Effector CD4-positive, alpha-beta T cell (primary cell): ENCODE measurements around the gene MSI2.

ENCODE experiments used
- DNase-seq: peaks from one replicate; pipeline ENCODE4 v3.0.0-alpha.2; 2020

The MSI2 gene

DNA sequence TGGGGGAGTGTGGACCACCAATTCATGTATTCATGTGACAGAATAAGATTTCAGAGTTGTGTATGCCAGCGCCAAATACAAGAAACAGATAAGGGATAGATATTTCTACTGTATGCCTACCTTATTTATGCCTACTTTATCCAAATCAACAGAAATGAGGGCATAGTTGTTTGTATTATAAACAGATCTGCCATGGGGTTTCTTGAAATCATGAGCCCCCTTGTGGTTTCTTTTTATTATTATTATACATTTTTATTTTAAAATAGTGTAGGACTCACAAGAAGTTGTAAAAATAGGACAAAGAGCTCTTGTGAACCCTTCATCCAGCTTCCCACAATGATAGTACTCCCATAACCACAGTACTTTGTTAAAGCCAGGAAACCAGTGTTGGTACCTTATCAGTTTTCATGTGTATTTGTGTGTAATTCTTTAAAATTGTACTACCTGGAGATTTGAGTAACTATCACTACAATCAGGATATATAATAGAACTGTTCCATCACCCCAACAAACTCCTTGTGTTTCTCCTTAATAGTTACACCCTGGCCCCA lies 259.4 kb downstream of the MSI2 start:
- DNase-seq: no peak

DNA sequence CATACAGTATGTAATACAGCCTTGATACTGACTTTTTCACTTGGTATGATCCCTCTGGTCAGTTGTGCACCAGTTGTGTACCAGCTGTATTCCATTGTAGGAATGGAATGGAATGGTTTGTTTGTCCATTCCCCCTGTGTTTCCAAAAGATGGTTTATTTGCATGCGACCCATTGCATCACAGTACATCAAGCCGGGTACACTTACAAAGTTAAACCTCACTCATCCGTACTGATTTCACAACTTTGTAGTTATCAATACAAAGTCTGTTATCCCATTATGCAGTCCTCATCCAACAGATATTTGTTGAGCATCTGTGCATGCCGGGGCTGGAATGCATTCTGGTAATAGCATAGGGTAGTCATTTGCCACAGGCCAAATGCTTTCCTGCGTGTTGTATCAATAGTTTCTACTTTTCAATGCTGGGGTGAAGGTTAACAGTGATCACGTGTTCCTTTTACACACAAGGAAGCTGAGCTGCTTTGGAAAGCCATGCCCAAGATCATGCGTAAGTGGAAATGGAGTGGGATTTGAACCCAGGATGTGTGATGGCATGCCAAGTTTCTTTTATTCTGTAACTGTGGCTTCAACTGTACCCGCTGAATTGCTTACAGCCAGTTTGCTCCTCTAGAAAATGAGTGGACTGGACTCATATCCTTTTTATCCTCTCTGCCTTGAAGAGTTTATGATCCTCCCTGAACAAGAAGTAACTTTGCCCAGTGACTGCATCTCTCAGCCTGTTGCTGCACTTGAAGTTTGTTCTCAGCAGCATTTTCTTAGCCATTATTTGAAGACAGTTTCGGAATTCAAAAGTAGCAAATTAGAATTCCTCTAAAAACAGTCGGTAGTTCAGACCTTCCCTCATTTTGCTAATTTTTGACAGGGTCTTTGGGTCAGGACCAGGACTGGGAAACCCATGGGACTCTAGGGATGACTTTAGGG lies 260.2 kb downstream of the MSI2 start:
- DNase-seq: no peak

DNA sequence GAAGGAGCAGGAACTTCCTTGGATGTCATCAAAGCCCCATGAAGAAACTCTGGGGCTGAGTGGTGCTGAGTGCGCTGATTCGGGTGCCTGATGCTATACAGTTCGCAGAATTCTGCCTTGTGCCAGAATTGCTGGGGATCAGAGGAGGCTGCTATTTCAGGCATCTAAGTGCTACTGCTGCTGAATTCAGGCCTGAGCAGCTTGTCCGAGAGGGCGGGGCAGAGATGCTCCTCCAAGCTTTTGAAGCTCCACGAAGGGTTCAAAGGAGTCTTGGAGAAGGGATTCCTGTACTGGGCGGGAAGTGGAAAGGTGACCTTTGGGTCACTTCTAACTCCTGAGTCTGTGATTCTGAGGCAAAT lies 260.9 kb downstream of the MSI2 start:
- no peak for DNase-seq

DNA sequence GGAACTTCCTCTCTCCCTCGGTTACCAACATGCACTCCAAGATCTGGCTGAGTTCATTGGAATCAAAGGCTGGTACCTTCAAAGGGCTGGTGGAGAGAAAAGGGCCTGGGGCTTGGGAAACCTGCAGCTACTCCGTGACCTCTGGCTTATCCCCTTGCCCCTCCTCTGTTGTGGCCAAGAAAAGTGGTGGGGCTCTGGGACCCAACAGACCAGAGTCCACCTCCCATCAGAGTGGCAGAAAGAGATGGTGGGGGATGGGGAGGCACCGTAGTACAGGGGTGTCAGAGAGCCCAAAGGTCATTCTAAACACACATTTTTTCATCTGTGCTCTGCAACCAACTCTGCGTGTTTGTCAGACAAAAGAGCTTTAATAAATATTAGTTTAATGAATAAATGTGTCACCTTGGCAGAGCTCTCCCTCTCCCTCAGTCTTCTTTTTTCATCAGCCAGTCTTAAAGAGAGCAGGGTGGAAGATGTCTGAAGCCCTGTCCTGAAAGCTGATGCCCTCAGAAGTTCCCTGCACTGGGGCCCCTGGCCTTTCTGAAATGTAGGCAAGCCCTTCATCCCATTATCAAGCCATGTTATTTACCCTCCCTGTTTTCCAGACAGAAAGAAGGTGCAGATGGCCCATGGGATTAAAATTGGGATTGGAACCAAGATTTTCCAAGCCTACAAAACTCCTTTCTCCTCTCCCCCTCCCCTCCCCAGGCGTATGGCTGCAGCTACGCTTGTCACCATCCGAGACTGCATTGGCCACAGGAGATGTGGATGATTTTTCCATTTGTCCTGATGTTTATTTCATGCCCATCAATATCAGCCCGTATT lies 261.5 kb downstream of the MSI2 start:
- no peak for DNase-seq

DNA sequence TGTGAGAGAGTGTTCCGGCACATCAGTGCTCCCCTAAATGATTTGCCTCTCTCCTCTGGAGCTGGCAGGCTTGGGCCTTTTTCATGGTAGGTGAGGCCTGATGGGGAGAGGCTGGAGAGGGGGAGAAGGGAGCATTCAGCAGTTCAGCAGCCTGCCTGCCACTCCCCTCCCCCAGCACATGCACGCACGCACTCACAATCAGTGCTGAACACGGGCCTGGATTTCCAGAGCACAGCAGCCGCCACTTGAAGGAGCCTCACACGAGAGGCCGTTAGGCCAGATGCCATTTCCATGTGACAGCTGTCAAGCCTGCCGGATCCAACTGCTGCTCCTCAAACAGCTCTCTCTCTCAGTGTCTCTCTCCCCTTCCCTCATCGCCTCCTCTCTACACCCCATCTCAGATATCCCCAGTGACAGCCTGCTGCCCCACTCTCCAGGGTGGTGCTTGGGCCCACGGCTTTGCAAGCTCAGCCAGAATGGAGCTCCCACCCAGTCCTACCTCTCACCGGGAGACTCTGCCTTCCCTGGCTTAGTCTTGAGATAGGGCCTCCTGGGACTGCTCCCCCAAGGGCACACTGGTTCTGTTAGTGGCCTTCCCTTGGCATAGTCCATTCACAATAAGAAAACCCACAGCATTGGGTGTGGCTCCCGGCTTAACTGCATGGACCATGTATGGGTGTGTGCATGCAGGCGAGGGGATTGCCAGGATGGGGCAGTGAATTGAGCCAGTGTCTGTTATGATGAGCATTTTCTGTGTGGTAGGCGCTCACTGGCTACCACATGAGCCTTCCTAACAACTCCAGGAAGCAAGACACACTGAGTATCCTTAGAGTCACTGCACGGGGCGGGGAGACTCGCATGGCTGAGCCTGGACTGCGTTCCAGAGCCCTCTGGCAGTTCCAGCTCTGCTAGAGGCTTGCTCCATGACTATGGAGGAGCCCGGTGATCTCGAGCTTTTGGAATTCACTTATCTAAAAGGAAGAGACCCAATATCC lies 262.6 kb downstream of the MSI2 start:
- DNase-seq: no peak

DNA sequence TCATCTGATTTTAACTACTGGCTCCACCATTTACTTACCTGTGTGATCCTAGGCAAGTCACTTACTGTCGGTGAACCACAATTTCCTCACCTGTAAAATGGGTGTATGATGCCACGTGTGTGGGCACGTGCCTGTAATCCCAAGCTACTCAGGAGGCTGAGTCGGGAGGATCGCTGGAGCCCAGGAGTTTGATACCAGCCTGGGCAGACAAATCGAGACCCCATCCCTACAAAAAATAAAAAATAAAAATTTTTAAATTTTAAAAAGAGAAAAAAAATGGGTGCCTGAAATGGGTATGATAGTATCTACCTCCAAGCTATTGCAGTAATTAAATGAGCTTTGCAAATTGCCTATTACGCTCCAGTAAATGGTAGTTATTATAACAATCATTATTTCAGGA lies 263.5 kb downstream of the MSI2 start:
- no peak for DNase-seq

DNA sequence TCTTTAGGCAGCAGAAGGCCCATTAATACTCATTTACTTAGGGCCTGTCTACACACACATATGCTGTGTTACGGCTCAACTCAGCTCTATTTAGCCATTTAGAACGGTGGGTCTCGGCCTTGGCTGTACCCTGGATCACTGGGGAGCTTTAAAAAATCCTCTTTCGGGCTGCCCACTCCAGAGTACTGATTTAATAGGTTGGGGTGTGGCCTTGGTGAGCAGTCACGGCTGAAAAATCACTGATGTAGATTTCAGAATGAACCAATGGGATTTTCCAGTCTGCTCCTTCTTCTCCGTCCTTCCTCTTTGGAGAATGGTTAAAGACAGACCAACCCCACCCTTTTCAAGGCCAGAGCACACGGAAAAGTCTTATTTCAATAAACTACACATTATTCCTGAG lies 265.3 kb downstream of the MSI2 start:
- DNase-seq: no peak

DNA sequence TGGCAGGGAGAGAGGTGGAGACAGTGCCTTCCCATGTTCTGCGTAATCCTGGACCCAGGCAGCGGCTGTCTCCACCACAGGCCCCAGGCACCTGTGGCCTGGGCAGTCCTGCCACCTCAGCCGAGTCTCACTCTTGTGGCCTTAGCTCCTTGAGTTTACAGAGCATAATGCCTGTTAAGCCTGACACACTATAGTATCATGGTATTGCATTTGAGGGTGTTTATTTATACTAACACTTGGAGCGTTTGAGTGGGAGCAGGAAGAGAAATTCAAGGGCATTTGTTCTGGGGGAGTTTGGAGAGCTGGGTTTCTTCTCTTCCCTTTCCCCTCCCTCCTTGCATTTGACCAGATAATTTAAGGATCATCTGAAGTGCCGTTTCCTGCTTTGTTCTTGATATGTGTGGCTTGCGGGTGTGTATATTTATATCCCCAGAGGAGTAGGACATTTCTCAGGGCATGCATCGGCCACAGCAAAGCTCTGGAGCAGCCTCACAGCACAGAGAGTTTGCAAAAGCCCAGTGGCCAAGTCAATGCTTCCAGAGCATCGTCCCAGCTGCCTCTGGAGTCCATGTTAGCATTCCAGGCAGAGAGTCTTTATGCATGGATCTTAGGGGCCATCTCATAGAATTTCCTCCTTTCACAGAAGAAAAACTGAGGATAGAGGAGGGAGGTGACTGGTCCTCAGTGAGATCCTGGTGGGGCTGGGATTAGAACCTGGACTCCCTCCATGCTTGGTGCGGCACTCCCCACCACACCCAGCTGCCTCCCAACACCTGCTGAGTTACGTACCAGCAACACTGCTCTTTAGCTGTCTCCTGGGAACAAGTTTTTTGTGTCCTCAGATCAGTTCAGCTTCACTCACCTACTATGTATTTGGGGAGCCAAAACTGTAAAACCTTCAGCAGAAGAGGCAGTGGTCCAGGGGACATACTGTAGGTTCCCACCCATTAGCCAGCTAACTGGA lies 266.0 kb downstream of the MSI2 start:
- no peak for DNase-seq

DNA sequence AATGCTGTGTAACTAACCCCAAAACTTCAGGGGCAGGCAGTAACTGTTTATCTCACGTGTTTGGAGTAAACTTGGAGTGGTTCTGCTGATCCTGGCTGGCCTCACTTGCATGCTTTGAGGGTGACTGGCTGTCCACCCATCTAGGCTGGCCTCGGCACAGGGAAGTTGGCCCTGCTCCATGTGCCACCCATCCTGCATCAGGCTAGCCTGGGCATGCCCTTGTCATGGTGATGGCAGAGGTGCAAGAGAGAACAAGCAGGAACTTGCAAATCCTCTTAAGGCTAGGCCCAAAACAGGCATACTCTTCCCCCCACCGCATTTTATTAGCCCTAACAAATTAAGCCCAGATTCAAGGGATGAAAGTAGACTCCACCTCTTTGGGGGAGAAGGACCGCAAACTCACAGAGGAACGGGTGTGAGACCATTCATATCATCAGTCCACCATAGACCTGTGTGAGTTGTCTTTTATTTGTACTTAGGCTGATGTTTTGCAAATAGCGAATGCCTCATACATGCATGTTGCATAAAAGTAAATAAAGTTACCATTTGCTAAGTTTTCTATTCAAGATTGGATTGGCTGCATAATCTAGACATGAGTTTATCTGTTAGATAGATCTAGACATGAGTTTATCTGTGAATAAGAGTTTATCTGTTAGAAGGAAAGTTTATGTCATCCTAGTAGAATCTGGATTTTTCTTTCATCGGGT lies 267.8 kb downstream of the MSI2 start:
- no peak for DNase-seq

DNA sequence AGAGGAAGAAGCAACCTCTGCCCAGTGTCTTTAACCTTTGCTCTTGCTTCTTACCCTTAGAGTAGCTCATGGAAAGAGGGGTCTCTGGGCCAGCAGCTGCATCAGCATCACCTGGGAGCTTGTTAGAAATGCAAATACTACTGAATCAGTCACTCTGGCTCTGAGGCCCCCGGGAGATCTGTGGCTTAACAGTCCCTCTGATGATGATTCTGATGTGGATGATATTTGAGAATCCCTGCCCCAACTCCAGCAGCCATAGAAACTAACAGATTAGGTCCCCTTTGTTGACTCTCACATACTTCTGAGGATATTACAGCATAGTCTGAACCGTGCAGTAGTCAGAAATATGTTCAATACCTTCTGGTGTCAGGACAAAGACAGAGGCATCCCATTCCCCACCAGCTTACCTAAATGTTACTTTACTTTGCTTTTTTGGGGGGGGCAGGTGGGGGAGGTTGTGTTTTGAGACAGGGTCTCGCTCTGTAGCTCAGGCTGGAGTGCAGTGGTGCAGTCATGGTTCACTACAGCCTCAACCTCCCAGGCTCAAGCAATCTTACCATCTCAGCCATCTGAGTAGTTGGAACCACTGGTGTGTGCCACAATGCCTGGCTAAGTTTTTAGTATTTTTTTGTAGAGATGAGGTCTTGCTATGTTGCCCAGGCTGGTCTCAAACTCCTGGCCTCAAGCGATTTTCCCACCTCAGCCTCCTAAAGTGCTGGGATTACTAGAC lies 268.7 kb downstream of the MSI2 start:
- DNase-seq: no peak

DNA sequence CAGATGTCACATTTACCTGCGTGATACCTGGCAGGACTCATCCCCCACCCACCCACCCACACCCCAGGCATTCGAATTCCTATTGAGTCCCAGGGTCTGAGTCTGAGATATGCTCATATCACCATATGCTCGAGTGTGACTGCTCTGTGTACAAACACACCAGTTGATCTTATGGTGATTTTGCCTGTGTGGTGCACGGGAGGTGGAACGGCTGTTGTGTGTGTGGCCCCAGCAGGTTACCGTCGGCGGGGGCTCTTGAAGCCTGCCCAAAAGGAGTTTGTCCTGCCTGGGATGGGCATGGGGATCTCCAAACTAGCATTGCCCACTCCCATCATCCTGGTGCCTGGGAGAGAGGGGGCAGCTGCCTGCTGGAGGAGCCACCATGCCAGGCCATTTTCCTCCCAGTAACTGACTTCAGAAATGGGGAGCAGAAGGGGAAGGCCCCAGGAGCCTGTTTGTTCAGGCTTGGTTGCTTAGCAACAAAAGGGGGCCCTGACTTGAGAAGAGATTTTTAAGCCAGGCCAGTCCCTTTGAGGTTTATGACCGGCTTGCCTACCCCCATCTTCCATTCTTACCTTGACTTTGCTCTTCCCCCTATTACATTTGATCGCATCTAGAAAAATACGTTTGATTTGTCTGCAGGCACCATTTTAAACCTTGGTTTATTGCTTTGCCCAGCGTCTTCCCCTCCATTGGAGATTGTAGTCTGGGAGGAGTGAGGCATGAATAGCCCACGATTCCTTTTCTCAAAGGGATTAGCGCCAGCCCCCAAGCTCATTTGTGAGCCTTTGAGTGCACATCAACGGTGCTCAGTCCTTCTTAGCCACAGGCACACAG lies 271.1 kb downstream of the MSI2 start:
- no peak for DNase-seq

DNA sequence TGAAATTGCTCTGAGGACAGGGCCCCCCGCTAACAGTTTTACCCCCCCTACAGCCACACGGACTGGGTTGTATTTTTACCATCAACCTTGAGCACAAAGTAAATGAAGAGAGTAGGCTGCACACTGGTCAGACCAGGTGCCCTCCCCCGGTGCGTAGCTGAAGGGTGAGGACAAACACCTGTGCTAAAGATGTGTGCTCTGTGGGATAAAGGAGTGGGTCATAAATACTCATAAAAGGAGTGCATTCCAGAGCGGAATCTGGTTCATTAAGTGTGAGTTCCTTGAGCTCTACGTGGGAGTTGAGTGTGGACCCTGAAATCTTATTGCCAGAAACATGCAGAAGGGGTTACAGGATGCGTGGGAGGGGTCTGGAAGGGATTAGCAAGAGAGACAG lies 271.7 kb downstream of the MSI2 start:
- no peak for DNase-seq

DNA sequence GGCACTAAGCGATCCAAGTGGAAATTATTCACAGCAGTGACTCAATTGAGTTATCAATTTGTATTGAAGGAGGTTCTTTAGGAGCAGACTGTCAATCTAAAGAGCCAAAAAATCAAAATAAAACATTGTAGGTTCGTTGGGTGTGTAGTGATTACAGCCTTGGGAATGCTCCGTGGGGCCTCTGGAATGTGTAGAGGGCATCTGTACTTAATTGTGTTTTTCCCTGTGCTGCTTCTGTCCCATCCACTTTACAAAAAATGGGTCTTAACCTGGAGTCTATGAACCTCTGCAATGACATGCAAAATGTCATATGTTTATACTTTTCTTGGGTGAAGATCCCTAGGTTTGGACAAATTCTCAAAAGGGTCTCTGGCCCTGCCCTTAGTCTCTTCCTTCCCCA lies 273.7 kb downstream of the MSI2 start:
- DNase-seq: no peak

DNA sequence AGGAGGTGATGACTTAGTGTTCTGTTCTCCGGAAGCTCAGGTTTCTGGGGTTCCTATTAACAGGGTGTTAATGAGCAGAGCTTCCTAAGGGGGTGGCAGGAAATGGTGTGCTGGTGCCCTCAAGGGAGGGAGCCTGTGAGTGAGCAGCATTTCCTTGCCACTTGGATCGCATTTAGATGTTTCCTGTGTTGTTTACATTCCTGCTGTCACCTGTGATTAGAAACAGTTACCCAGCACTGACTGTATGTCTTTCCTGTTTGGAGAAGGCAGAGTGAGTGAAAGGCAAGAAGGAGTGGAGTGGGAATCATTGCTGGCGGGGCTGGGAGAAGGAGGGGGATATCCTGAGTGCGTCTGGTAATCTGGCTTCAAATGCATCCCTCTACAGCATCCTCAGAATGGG lies 274.2 kb downstream of the MSI2 start:
- no peak for DNase-seq

DNA sequence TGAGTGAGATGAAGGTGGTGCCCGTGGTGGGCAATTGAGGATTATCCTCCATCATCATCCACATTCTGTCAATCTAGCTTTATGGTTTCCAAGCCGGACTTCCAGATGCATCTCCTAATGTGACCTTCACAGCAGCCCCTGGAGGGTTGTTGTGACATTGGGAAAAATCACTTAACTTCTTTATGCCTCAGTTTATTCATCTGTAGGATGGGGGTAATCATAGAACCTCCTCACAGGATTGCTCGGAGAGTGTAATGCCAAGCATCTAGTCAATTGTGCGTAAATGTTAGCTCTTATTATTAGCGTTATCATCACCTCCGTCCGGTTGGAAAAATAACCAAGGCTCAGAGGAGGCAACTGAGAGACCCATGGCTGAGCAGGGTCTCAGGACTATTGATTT lies 274.8 kb downstream of the MSI2 start:
- DNase-seq: no peak

DNA sequence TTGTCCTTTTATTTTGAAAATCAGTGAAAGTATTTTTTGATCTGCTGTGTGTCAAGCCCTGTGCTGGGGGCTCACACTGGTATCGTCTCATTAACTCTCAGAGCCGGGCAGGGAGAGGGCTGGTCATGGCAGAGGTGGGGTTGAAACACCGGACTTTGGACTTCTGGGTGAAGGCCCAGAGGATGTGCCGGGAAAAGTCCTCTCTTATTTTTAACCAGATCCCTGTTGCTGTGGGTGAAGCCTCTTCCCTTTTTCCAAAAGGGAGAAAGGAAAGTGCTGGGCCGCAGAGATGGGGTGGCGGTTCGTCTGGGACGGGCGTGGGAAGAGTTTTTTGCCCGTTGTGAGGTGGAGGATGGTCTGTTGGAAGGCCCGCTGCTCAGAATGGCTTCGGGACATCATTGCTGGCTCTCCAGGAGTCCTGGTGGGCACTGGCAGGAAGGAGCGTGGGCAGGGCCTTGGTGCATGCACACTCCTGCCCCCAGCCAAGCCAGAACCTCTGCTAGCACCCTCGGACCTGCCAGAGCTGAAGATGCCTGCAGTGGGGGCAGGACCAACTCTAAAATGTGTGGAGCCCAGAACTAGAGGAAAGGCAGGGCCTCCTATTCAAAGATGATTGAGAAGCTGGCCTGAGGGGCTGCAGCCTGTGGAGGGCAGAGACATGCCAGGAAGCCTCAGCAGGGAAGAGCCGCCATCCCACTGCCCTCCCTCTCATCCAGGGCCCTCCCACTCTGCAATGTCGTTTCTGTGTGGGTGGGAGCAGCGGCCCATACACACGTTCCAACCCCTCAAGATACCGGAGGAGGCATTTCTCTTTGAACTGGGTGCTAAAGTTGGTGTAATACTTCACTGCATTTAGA lies 275.6 kb downstream of the MSI2 start:
- DNase-seq: no peak

DNA sequence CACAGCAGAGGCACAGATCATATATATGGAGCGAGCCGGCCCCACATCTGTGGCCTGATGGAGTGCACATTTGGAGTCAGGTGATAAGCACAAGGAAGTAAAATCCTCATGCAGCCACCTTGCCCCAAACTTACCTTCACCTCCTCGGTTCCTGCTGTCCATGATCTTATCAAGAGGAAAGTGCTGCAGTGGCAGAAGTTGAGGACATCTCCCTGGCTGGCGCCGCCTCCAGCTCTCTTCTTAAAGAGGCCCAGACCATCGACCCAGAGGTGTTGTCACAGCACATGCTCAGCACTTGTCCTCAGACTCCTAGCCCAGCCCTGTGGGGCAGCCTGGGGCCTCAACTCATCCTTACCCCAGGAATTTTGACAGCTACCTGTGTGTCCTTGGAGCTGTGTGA lies 276.2 kb downstream of the MSI2 start:
- DNase-seq: no peak

DNA sequence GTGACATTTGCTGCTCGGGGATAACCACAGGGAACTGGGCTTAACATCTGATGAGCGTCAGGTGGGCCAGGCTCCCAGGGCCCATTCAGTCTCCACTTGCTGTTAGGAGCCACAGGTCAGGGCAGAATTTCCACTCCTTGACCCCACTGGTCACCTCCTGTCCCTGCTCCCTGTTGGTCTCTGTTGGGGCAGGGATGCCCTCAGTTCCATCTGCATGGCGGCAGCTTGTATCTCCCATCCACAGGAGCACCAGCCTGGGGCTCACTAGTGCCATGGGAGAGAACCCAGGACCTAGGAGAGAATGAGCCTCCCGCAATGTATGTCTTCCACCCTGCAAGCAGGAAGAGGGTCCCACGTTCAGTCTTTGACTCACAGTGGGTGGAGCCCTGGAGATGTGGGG lies 276.6 kb downstream of the MSI2 start:
- no peak for DNase-seq
